Gastrocnemius medialis (tissue), 4 donors: Measurements from ENCODE around the gene EVI5. TPM values are rescaled to one million over a fixed set of nuclear protein-coding genes. Genes with fewer than 3 reads are reported as not detected.

Experiments used
- ATAC-seq, 2 donors: fragments of 150-250 bp; one replicate each; pipeline ENCODE4 v1.9.1; 2016
- DNase-seq, 2 donors: peaks; one replicate each; pipeline ENCODE4 v3.0.0-alpha.2; 2019
- H3K27ac ChIP-seq, 4 donors: fragments of 200-600 bp; sonication (generic); 1 replicate in 1 of 4; 2 replicates in 3 of 4; pipeline ENCODE4 v1.5.1; 2016 to 2018; ENCODE audit warnings: mild to moderate bottlenecking in 2 of 4, moderate library complexity in 1 of 4
- H3K27me3 ChIP-seq, 3 donors: fragments of 200-600 bp; sonication (generic) in 2 of 3; 1 replicate in 1 of 3; 2 replicates in 2 of 3; pipeline versions ENCODE4 v1.5.1 to v1.6.0; 2016 to 2019; ENCODE audit warnings: mild to moderate bottlenecking in 1 of 3, moderate library complexity in 1 of 3
- H3K36me3 ChIP-seq, 2 donors: fragments of 200-600 bp; sonication (generic) in 1 of 2; one replicate each; pipeline ENCODE4 v1.5.1; 2017 to 2018
- H3K4me1 ChIP-seq, 2 donors: fragments of 200-600 bp; sonication (generic) in 1 of 2; one replicate each; pipeline ENCODE4 v1.5.1; 2016 to 2017; ENCODE audit warnings: mild to moderate bottlenecking in 2 of 2
- H3K4me3 ChIP-seq, 4 donors: fragments of 200-600 bp; sonication (generic) in 3 of 4; 1 replicate in 1 of 4; 2 replicates in 3 of 4; pipeline ENCODE4 v1.5.1; 2016 to 2019; ENCODE audit warnings: mild to moderate bottlenecking in 2 of 4
- H3K9me3 ChIP-seq, 3 donors: fragments of 200-600 bp; sonication (generic) in 2 of 3; 1 replicate in 1 of 3; 2 replicates in 2 of 3; pipeline ENCODE4 v1.5.1; 2016 to 2019
- POLR2A ChIP-seq, 2 donors: fragments of 450-650 bp; IDR thresholded peaks; one replicate each; pipeline ENCODE4 v1.6.1; 2017; ENCODE audit warnings: antibody characterized with exemption in 2 of 2, mild to moderate bottlenecking in 2 of 2, moderate library complexity in 2 of 2
- in situ Hi-C, 4 donors: fragments of 200-750 bp; cut with MboI; loops; one replicate each; pipeline versions ENCODE4 v1.15.0 to v1.8.0; 2017; ENCODE audit warnings: low sequenced_read_pairs in 4 of 4
- intact Hi-C: fragments of 100-400 bp; cut with DNase I; formaldehyde crosslinking; loops from one replicate; pipeline ENCODE4 v1.15.1; 2023; ENCODE audit warnings: low total_unique reads
- total RNA-seq, 4 donors: library from RNA; depleted of rRNA; stranded (reverse); fragments of >200 nt; gene quantifications; one replicate each; pipeline versions ENCODE4 v1.1.0 to v1.2.3, GENCODE V29; 2016
- TF ChIP-seq, protein P1 (sequence below), 5 experiments: fragments of 450-650 bp in 3 of 5; fragments of 200-600 bp in 2 of 5; sonication (generic) in 2 of 5; IDR thresholded peaks in 4 of 5; conservative IDR thresholded peaks in 1 of 5; 1 replicate in 4 of 5; 2 replicates in 1 of 5; pipeline ENCODE4 v1.5.1; 2016 to 2019; ENCODE audit warnings: antibody characterized with exemption in 5 of 5, mild to moderate bottlenecking in 3 of 5, moderate library complexity in 3 of 5

The EVI5 gene
- total RNA-seq, 4 donors from 2014 or later: 4.6 to 12.5 (median 8.2) TPM

DNA sequence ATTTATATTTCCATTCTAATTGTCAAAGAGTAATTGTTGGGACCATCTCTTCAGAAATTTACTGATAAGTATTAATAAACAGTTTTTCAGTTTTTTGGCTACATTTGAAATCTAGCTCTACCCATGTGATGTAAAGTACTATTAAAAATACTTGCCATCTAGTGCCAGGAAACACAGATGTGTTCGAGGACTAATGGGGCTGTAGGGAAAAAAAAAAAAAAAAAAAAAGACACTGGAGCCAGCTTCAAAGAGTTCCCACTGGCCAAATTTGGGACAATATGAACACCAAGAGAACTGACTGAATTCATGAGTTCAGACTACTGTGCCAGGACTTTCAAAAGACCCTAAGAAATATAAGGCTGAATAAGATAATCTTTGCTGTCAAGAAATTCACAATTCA is 233.0 kb downstream of the EVI5 start:
- H3K9me3 ChIP-seq: no peaks in the 10 kb centered on the region
- in situ Hi-C loops: no loop called here
- no peak overlapping the region for H3K4me3 ChIP-seq
- H3K27ac ChIP-seq: no peak overlapping the region
- H3K4me1 ChIP-seq: no peaks in the 10 kb centered on the region
- no peaks in the 10 kb centered on the region for H3K36me3 ChIP-seq
- no peaks in the 10 kb centered on the region for H3K27me3 ChIP-seq
- DNase-seq: no peak
- TF ChIP-seq, protein P1, sequence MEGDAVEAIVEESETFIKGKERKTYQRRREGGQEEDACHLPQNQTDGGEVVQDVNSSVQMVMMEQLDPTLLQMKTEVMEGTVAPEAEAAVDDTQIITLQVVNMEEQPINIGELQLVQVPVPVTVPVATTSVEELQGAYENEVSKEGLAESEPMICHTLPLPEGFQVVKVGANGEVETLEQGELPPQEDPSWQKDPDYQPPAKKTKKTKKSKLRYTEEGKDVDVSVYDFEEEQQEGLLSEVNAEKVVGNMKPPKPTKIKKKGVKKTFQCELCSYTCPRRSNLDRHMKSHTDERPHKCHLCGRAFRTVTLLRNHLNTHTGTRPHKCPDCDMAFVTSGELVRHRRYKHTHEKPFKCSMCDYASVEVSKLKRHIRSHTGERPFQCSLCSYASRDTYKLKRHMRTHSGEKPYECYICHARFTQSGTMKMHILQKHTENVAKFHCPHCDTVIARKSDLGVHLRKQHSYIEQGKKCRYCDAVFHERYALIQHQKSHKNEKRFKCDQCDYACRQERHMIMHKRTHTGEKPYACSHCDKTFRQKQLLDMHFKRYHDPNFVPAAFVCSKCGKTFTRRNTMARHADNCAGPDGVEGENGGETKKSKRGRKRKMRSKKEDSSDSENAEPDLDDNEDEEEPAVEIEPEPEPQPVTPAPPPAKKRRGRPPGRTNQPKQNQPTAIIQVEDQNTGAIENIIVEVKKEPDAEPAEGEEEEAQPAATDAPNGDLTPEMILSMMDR (IDR thresholded peaks at IDR 0.05 in 4 of 5, conservative IDR thresholded peaks at IDR 0.05 in 1 of 5): no peak
- no peak for TF ChIP-seq POLR2A (IDR thresholded peaks at IDR 0.05)
- no peak for ATAC-seq
- intact Hi-C loops: no loop called here

DNA sequence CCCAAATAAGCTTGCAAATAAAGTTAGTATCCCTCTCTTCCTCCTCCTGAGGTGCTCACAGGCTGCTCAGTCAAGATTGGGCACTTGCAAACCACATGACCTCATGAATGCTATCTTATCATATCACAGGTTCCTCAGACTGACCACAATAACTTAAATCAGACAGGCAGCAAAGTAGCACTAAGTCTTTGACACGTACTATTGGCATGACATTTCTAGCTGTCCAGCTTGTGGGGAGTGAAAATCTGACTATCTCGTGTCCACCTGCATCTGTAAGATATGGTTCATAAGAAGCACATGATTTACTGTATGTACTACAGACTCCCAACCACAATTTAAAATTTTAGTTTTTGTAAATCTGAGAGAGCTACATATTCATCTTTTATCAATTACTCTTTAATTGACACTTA is 240.1 kb downstream of the EVI5 start:
- Histone ChIP-seq H3K4me3 (no peak overlapping the region), H3K9me3 (no peaks in the 10 kb centered on the region), H3K27ac (no peak overlapping the region), H3K4me1 (no peaks in the 10 kb centered on the region), H3K27me3 (no peaks in the 10 kb centered on the region), H3K36me3 (no peaks in the 10 kb centered on the region)
- in situ Hi-C loops (no loop called here), intact Hi-C loops (no loop called here)
- DNase-seq: no peak
- no peak for ATAC-seq
- no peak for TF ChIP-seq POLR2A (IDR thresholded peaks at IDR 0.05)
- TF ChIP-seq, protein P1 (IDR thresholded peaks at IDR 0.05 in 4 of 5, conservative IDR thresholded peaks at IDR 0.05 in 1 of 5): no peak

DNA sequence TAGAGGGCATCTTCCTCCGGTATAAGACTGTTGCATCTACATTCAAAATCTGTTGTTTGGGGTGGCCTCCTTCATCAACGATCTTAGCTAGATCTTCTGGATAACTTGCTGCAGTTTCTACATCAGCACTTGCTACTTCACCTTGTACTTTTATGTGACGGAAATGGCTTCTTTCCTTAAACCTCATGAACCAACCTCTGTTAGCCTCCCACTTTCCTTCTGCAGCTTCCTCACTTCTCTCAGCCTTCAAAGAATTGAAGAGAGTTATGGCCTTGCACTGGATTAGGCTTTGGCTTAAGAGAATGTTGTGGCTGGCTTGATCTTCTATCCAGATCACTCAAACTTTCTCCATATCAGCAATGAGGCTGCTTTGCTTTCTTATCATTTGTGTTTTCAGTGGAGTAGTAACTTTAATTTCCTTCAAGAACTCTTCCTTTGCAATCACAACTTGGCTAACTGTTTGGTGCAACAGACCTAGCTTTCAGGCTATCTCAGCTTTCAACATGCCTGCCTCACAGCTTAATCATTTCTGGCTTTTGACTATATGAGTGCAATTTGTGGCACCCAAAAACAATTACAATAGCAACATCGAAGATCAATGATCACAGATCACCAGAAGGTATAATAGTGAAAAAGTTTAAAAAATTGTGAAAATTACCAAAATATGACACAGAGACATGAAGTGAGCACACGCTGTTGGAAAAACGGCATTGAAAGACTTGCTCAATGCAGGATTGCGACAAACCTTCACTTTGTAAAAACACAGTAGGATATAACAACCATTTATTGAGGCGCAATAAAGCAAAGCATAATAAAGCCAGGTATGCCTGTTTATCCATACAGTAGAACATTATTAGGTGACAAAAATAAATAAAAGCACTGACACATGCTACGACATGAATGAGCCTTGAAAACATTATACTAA is 241.5 kb downstream of the EVI5 start:
- DNase-seq (no peak), ATAC-seq (no peak)
- H3K27me3 ChIP-seq: no peaks in the 10 kb centered on the region
- H3K27ac ChIP-seq: no peak overlapping the region
- no peaks in the 10 kb centered on the region for H3K4me1 ChIP-seq
- no peaks in the 10 kb centered on the region for H3K36me3 ChIP-seq
- no peaks in the 10 kb centered on the region for H3K9me3 ChIP-seq
- in situ Hi-C loops: no loop called here
- no peak for TF ChIP-seq POLR2A (IDR thresholded peaks at IDR 0.05)
- TF ChIP-seq, protein P1 (IDR thresholded peaks at IDR 0.05 in 4 of 5, conservative IDR thresholded peaks at IDR 0.05 in 1 of 5): no peak
- no peak overlapping the region for H3K4me3 ChIP-seq
- intact Hi-C loops: no loop called here

DNA sequence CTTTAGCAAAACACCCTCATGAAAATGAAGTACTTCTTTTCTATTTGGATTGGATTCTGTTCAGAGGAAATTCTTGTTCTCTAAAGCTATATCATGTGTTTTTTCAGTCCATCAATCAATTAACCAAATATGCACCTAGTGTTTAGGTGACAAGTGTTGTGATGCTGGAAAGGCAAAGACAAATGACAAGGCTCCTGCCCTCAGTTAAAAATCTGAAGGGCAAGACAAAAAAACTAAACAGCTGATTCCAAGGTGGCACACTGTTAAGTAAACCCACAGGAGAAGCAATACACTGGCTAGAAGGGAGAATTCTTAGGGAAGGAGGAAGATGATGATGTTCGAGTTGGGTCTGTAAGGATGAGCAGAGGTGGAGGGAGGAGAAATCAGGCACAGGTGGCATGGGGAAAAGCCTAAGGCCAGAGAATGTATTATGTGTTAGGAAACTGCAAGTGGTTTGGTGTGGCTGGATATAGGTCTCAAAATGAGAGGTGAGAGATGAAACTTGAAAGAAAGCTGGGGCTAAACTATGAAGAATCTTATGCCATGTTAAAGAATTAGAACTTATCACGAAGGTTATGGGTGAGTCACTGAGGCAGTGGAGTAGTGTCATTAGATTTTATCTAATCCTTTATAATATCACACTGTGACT is 246.4 kb downstream of the EVI5 start:
- DNase-seq: no peak

More for the DNA sequence above, 246.4 kb downstream of the EVI5 start:
- in situ Hi-C loops (no loop called here), intact Hi-C loops (no loop called here)
- ATAC-seq: no peak
- H3K9me3 ChIP-seq: no peaks in the 10 kb centered on the region
- H3K27ac ChIP-seq: no peak overlapping the region
- no peak overlapping the region for H3K4me3 ChIP-seq
- H3K4me1 ChIP-seq: no peaks in the 10 kb centered on the region
- no peaks in the 10 kb centered on the region for H3K36me3 ChIP-seq
- H3K27me3 ChIP-seq: no peaks in the 10 kb centered on the region
- TF ChIP-seq, protein P1 (IDR thresholded peaks at IDR 0.05 in 4 of 5, conservative IDR thresholded peaks at IDR 0.05 in 1 of 5): no peak
- TF ChIP-seq POLR2A (IDR thresholded peaks at IDR 0.05): no peak
